Epithelial cell of proximal tubule (primary cell): Measurements from ENCODE around the gene RBFOX2. TPM values are rescaled to one million over a fixed set of nuclear protein-coding genes. Genes with fewer than 3 reads are reported as not detected.
"Not testable (repeated sequence)": the region's sequence is repeated elsewhere in the genome, so short reads cannot be mapped to it uniquely, and the experiment has no call there.

Source experiments
- DNase-seq: peaks from one replicate; pipeline ENCODE4 v3.0.0-alpha.2; 2011; ENCODE audit warnings: low read depth
- H3K4me3 ChIP-seq: 2 replicates; pipeline ENCODE4 v1.5.1; 2011; ENCODE audit warnings: low read depth, mild to moderate bottlenecking, low read length
- CTCF ChIP-seq: conservative IDR thresholded peaks from 2 replicates; pipeline ENCODE4 v1.5.1; 2012; ENCODE audit warnings: low read depth, mild to moderate bottlenecking, low read length
- total RNA-seq: library from RNA; depleted of rRNA; stranded (reverse); fragments of >200 nt; gene quantifications from 2 replicates; pipeline ENCODE4 v1.2.3, GENCODE V29; 2015

RBFOX2 gene
- total RNA-seq, 1 donor from 2014 or later = 67.0 TPM

DNA sequence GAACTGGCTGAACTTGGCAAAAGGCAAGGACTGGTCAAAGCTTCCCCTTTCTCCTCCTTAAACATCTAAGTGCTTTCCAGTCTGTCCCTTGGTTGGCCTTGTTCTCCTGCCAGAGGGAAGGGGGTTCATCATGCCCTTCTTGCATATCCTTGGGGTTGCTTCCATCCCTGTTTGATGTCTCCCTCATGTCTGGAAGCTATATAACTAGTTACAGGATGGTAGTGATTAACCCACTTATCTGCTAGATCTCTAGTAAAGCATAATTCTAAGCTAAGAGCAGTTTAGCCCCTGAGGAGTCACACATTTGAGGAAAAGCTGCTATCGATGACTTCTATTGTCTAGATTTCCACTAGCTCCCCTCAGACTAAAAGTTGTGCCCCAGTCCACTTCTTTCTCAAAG, 288.0 kb downstream of the RBFOX2 start:
- DNase-seq = no peak
- no peak overlapping the region for H3K4me3 ChIP-seq
- no peak for TF ChIP-seq CTCF

DNA sequence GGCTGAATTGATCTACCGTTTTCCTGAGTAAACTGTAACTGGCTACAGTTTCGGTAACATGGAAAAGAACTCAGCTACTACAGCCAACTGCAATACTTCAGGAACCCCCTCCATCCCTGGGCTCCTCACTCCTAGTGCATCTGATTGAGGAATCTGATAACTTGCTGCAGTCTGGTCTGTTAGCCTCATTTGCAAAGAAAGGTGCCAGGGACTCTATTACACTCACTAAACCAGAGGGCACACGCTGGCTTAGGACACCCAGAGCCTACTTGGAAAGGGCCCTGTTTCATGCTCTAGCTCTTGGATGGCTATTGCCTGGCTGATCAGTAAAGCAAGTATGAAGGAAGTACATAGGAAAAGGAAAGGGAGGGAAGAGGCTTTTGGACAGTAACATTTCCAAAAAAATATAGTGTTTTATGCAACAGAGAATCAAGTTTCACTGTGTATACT, 288.7 kb downstream of the RBFOX2 start:
- DNase-seq = no peak
- H3K4me3 ChIP-seq = no peak overlapping the region
- no peak for TF ChIP-seq CTCF

GRCh38 chr22:35739076-35739930, 289.3 kb downstream of the RBFOX2 start:
- no peak overlapping the region for H3K4me3 ChIP-seq
- no peak for DNase-seq
- TF ChIP-seq CTCF = peak; percentile 36

DNA sequence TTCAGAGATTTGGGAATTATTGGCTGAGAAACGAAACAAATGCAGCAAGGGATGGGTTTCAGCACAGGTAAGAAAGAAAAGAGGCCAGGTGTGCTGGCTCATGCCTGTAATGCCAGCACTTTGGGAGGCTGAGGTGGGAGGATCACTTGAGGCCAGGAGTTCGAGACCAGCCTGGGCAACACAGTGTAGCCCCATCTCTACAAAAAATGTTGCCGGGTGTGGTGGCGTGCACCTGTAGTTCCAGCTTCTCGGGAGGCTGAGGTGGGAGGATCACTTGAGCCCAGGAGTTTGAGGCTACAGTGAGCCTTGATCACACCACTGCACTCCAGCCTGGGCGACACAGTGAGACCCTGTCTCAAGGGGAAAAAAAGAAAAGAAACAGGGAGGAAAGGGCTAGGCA, 290.7 kb downstream of the RBFOX2 start:
- not testable (repeated sequence) for H3K4me3 ChIP-seq, DNase-seq

GRCh38 chr22:35736701-35737100, 291.9 kb downstream of the RBFOX2 start:
- no peak overlapping the region for H3K4me3 ChIP-seq
- DNase-seq = no peak
- no peak for TF ChIP-seq CTCF

DNA sequence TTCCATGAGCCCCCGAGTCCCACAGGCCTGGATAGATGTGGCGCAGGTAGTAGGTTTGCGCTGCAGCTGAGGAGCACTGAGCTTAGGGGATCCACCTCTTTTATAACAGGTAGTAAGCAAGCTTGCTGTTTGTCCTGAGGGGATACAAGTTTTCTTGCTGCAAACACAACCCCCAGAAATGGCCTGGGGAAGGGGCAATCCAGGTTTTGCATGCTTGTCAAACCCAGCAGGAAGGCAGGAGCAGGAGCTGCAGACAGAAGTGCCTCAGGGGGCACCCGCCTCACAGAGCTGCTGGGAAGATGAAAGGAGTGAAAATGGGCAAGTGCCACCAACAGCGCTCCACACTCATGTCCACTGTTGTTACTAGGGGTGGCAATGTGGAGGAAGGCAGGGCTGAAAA, 292.5 kb downstream of the RBFOX2 start:
- no peak for TF ChIP-seq CTCF
- H3K4me3 ChIP-seq = no peak overlapping the region
- DNase-seq = no peak

GRCh38 chr22:35735542-35735941, 293.1 kb downstream of the RBFOX2 start:
- H3K4me3 ChIP-seq = no peak overlapping the region
- TF ChIP-seq CTCF = no peak
- no peak for DNase-seq
